K562 (cell line): Measurements from ENCODE around the gene UGT3A2. TPM values are rescaled to one million over a fixed set of nuclear protein-coding genes. Genes with fewer than 3 reads are reported as not detected.

ENCODE experiments used
- ATAC-seq: fragments of 200-7000 bp; cut with Tn5 transposase; 3 replicates; pipeline ENCODE4 v1.9.1; 2020; ENCODE audit warnings: moderate library complexity
- BruUV-seq: library from RNA; stranded (reverse); fragments of 400-500 nt; replicated peaks from 2 replicates; lab custom pipeline; 2021; lab: Mats Ljungman, UMichigan
- CTCF ChIA-PET: fragments of 300-600 bp; formaldehyde crosslinking; extraction: SDS; loops from one replicate; lab custom pipeline; 2021; ENCODE audit warnings: low intra/inter-chr PET ratio; lab: Yijun Ruan, JAX
- POLR2A ChIA-PET: fragments of 300-600, 350-650 bp; sonication (Branson Sonifier 250); formaldehyde crosslinking; extraction: SDS; loops from one replicate; lab custom pipeline; 2021; ENCODE audit warnings: antibody characterized with exemption, inconsistent platforms; lab: Yijun Ruan, JAX
- DNase-seq, 4 experiments: peaks; one replicate each; pipeline versions ENCODE4 v3.0.0 to v3.0.0-alpha.2; 2011 to 2018; ENCODE audit warnings: low spot score in 3 of 4, mixed read lengths in 3 of 4; ENCODE audit errors: extremely low read depth in 1 of 4
- FAIRE-seq: peaks from 2 replicates; lab custom pipeline; 2011; peaks lifted over from hg19 to GRCh38; lab: Jason Lieb, UNC
- H2AFZ ChIP-seq: 2 replicates; pipeline ENCODE4 v1.6.0; 2011; ENCODE audit warnings: low read depth, low read length, control low read depth, inconsistent platforms
- H3K27ac ChIP-seq: fragments of 200-600 bp; 3 replicates; pipeline ENCODE4 v1.8.0; 2011; ENCODE audit warnings: low read depth, mild to moderate bottlenecking, control low read depth, inconsistent platforms, low read length, moderate library complexity, mixed read lengths; ENCODE audit errors: extremely low read depth
- H3K27me3 ChIP-seq, 2 experiments: fragments of 300-600 bp in 1 of 2; 2 replicates in 1 of 2; 3 replicates in 1 of 2; pipeline versions ENCODE4 v1.6.0 to v1.8.0; 2011; ENCODE audit warnings: inconsistent platforms in 2 of 2, low read length in 2 of 2, mild to moderate bottlenecking in 1 of 2, mixed read lengths in 1 of 2, moderate library complexity in 1 of 2; ENCODE audit not compliant: control insufficient read depth in 2 of 2, insufficient read depth in 2 of 2
- H3K36me3 ChIP-seq: fragments of 300-600 bp; 3 replicates; pipeline ENCODE4 v1.8.0; 2011; ENCODE audit warnings: mild to moderate bottlenecking, low read length, inconsistent platforms; ENCODE audit not compliant: control insufficient read depth, insufficient read depth
- H3K4me1 ChIP-seq, 2 experiments: fragments of 200-600 bp in 1 of 2; replicated peaks in 1 of 2; 2 replicates in 1 of 2; 3 replicates in 1 of 2; pipeline versions ENCODE4 v1.5.1 to v1.8.0; 2011; ENCODE audit warnings: inconsistent platforms in 2 of 2, low read length in 2 of 2, mild to moderate bottlenecking in 1 of 2, mixed read lengths in 1 of 2, moderate library complexity in 1 of 2; ENCODE audit not compliant: control insufficient read depth in 2 of 2, insufficient read depth in 2 of 2
- H3K4me2 ChIP-seq: 2 replicates; pipeline ENCODE4 v1.6.1; 2011; ENCODE audit warnings: low read length, control low read depth, inconsistent platforms, mixed read lengths; ENCODE audit not compliant: insufficient read depth
- H3K4me3 ChIP-seq: fragments of 200-600 bp; sonication (generic), shearing (Covaris generic); 2 replicates; pipeline ENCODE4 v1.5.1; 2016; ENCODE audit warnings: control low read depth, inconsistent platforms
- H3K79me2 ChIP-seq: fragments of 200-600 bp; 3 replicates; pipeline ENCODE4 v1.8.0; 2011; ENCODE audit warnings: low read length, inconsistent platforms; ENCODE audit not compliant: control insufficient read depth, insufficient read depth
- H3K9ac ChIP-seq, 2 experiments: 2 replicates each; pipeline versions ENCODE4 v1.6.0 to v1.6.1; 2011; ENCODE audit warnings: low read depth in 2 of 2, low read length in 2 of 2, control low read depth in 1 of 2, inconsistent platforms in 1 of 2, mild to moderate bottlenecking in 1 of 2, mixed read lengths in 1 of 2; ENCODE audit not compliant: insufficient read depth in 1 of 2
- H3K9me1 ChIP-seq: one replicate; pipeline ENCODE4 v1.6.0; 2011; ENCODE audit warnings: inconsistent platforms, mild to moderate bottlenecking, low read length, moderate library complexity; ENCODE audit not compliant: control insufficient read depth, insufficient read depth
- H3K9me3 ChIP-seq: replicated peaks from 2 replicates; pipeline ENCODE4 v1.5.1; 2011; ENCODE audit warnings: low read depth, low read length, inconsistent platforms; ENCODE audit not compliant: control insufficient read depth, insufficient read depth
- H4K20me1 ChIP-seq: replicated peaks from 2 replicates; pipeline ENCODE4 v1.6.1; 2011; ENCODE audit warnings: low read length, inconsistent platforms, mixed read lengths; ENCODE audit not compliant: control insufficient read depth, insufficient read depth
- AFF4 ChIP-seq: sonication (generic); formaldehyde crosslinking; IDR thresholded peaks from 2 replicates; pipeline ENCODE4 v1.8.0; 2023; ENCODE audit warnings: mild to moderate bottlenecking, missing genetic modification reagents
- BCLAF1 ChIP-seq, 2 experiments: fragments of 450-650 bp in 1 of 2; IDR thresholded peaks; 2 replicates each; pipeline ENCODE4 v1.6.1; 2011 to 2017; ENCODE audit warnings: low read depth in 2 of 2, antibody characterized with exemption in 1 of 2, borderline replicate concordance in 1 of 2, low read length in 1 of 2, mild to moderate bottlenecking in 1 of 2, mixed read lengths in 1 of 2; ENCODE audit not compliant: control insufficient read depth in 1 of 2
- BRD4 ChIP-seq: fragments of 200-600 bp; sonication (generic); IDR thresholded peaks from 2 replicates; pipeline ENCODE4 v1.6.1; 2017; ENCODE audit warnings: inconsistent platforms
- CC2D1A ChIP-seq: fragments of 450-650 bp; IDR thresholded peaks from 2 replicates; pipeline ENCODE4 v1.6.1; 2017; ENCODE audit warnings: mild to moderate bottlenecking
- GTF2B ChIP-seq: IDR thresholded peaks from 2 replicates; pipeline ENCODE4 v1.6.1; 2011; ENCODE audit not compliant: insufficient read length; ENCODE audit errors: extremely low read depth
- MYNN ChIP-seq, 2 experiments: sonication (generic); formaldehyde crosslinking in 1 of 2; IDR thresholded peaks; 2 replicates each; pipeline versions ENCODE4 v1.5.0 to v1.6.1; 2016 to 2020; ENCODE audit warnings: antibody characterized with exemption in 1 of 2, missing genetic modification reagents in 1 of 2
- NR4A1 ChIP-seq, 2 experiments: fragments of 250-450 bp in 1 of 2; fragments of 450-650 bp in 1 of 2; sonication (Bioruptor Pico) in 1 of 2; IDR thresholded peaks; 2 replicates each; pipeline versions ENCODE4 v1.4.0 to v1.6.1; 2016 to 2020; ENCODE audit warnings: mild to moderate bottlenecking in 2 of 2, missing compliant biosample characterization in 1 of 2, missing genetic modification characterization in 1 of 2, moderate library complexity in 1 of 2
- RNF219 ChIP-seq: fragments of 250-450 bp; sonication (Bioruptor Pico); IDR thresholded peaks from 2 replicates; pipeline ENCODE4 v1.5.0; 2022; ENCODE audit warnings: mild to moderate bottlenecking
- SIN3B ChIP-seq: fragments of 450-650 bp; IDR thresholded peaks from 2 replicates; pipeline ENCODE4 v1.6.1; 2017; ENCODE audit warnings: low read depth, mild to moderate bottlenecking, moderate library complexity
- ZNF551 ChIP-seq: fragments of 250-450 bp; sonication (Bioruptor Pico); IDR thresholded peaks from 2 replicates; pipeline ENCODE4 v1.5.0; 2021; ENCODE audit warnings: mild to moderate bottlenecking, moderate library complexity
- ZNF696 ChIP-seq: fragments of 250-450 bp; sonication (Bioruptor Pico); conservative IDR thresholded peaks from 2 replicates; pipeline ENCODE4 v1.4.0; 2020; ENCODE audit warnings: mild to moderate bottlenecking, moderate library complexity
- WGBS: fragments of 100-300 bp; shearing (Covaris generic); methylation state at CpG from one replicate; pipeline ENCODE4 v1.1.6; 2016; ENCODE audit warnings: low coverage, mixed read lengths; ENCODE audit not compliant: insufficient coverage; ENCODE audit errors: missing lambda C conversion rate; 5-methylcytosine and 5-hydroxymethylcytosine counted together
- in situ Hi-C: fragments of 300-500 bp; cut with MboI; formaldehyde crosslinking; loops from 4 replicates; pipeline ENCODE4 v1.15.0; 2018; ENCODE audit warnings: inconsistent platforms, mixed read lengths
- intact Hi-C: fragments of 100-400 bp; cut with micrococcal nuclease; formaldehyde crosslinking; loops from 2 replicates; pipeline ENCODE4 v1.14.2; 2022
- polyA plus RNA-seq, 8 experiments: library from polyadenylated mRNA; depleted of rRNA in 4 of 8; stranded (reverse) in 5 of 8; unstranded in 3 of 8; fragments of >200 nt; fragmentation: Nextera tagmentation in 2 of 8; fragmentation: Illumina TruSeq in 1 of 8; extraction: Ambion mirVana in 2 of 8; extraction: Trizol in 1 of 8; gene quantifications; 2 replicates each; pipeline versions ENCODE4 v1.2.1 to v1.2.3, GENCODE V29; 2011 to 2014; ENCODE audit warnings: inconsistent platforms in 1 of 8, missing spikeins in 1 of 8
- total RNA-seq, 7 experiments: library from RNA; depleted of rRNA in 6 of 7; stranded (reverse); fragments of >200 nt in 6 of 7; fragmentation: Illumina TruSeq in 2 of 7; extraction: Trizol in 2 of 7; gene quantifications; 2 replicates each; pipeline versions ENCODE4 v1.2.1 to v1.2.3, GENCODE V29; 2011 to 2021; ENCODE audit warnings: low replicate concordance in 1 of 7

The UGT3A2 gene
- total and polyA plus RNA-seq, 9 of the 15 experiments (the other 6 are each of a cell fraction or from before 2014, with no cell fraction given): not detected

GRCh38 chr5:36066001-36066539 lies 612 bp downstream of the UGT3A2 start:
- H2AFZ ChIP-seq: no peak overlapping the region
- in situ Hi-C loops: no loop called here
- no TSS peak for BruUV-seq
- no peak overlapping the region for H3K9ac ChIP-seq
- intact Hi-C loops: no loop called here
- H3K4me1 ChIP-seq: no peaks in the 10 kb centered on the region
- H3K36me3 ChIP-seq: no peaks in the 10 kb centered on the region
- H3K9me3 ChIP-seq: no peaks in the 10 kb centered on the region
- peaks cover 12 to 20% of the 10 kb centered on the region in 2 experiments for H3K27me3 ChIP-seq
- DNase-seq (no peak), FAIRE-seq (no peak), ATAC-seq (no peak)
- H3K27ac ChIP-seq: no peak overlapping the region
- ChIA-PET CTCF (no interaction called here), POLR2A (interaction anchor here (0.7 to 1.1 kb wide), 2 partner anchors 10 to 107 kb away, joined by 3 to 5 read pairs; no protein-coding TSS in a partner anchor)
- H3K9me1 ChIP-seq: no peaks in the 10 kb centered on the region
- no peak overlapping the region for H3K4me2 ChIP-seq
- no peaks in the 10 kb centered on the region for H4K20me1 ChIP-seq
- H3K79me2 ChIP-seq: no peaks in the 10 kb centered on the region
- TF ChIP-seq AFF4 (no peak), BCLAF1 (IDR thresholded peaks at IDR 0.05; ENCODE audit: borderline replicate concordance in 1 of 2, control insufficient read depth in 1 of 2, low read depth in 2 of 2, low read length in 1 of 2) (no peak), BRD4 (no peak), CC2D1A (no peak), MYNN (IDR thresholded peaks at IDR 0.05) (no peak), MYNN (CRISPR knock-in tag; IDR thresholded peaks at IDR 0.05) (no peak), ZNF551 (no peak), ZNF696 (CRISPR knock-in tag) (no peak), SIN3B (no peak), RNF219 (CRISPR knock-in tag) (no peak), NR4A1 (CRISPR knock-in tag; IDR thresholded peaks at IDR 0.05) (no peak), NR4A1 (tag; IDR thresholded peaks at IDR 0.05) (no peak), GTF2B (no peak)
- H3K4me3 ChIP-seq: no peak overlapping the region
- 0% methylated on average over 13 of the region's 13 CpGs for WGBS
